Omental fat pad (tissue), 4 donors: ENCODE measurements around the gene NLRP6. TPM values are rescaled to one million over a fixed set of nuclear protein-coding genes. Genes with fewer than 3 reads are reported as not detected.
"Not testable (repeated sequence)": the region's sequence is repeated elsewhere in the genome, so short reads cannot be mapped to it uniquely, and the experiment has no call there.

Experiments
- ATAC-seq: fragments of 150-250 bp; one replicate; pipeline ENCODE4 v1.9.1; 2016; ENCODE audit warnings: mild to moderate bottlenecking, moderate library complexity; ENCODE audit not compliant: low FRiP score
- DNase-seq: peaks from one replicate; pipeline ENCODE4 v3.0.0-alpha.2; 2019; ENCODE audit warnings: low spot score
- total RNA-seq, 4 donors: library from RNA; depleted of rRNA; stranded (reverse); fragments of >200 nt; gene quantifications; one replicate each; pipeline ENCODE4 v1.1.0, GENCODE V29; 2016
- TF ChIP-seq, protein P1 (sequence below), 3 donors: fragments of 450-650 bp; IDR thresholded peaks; one replicate each; pipeline ENCODE4 v1.5.1; 2016 to 2017; ENCODE audit warnings: antibody characterized with exemption in 3 of 3, mild to moderate bottlenecking in 3 of 3, moderate library complexity in 2 of 3

The NLRP6 gene
- total RNA-seq, 4 donors from 2014 or later, result 0.84 to 11.8 (median 3.8) TPM

DNA sequence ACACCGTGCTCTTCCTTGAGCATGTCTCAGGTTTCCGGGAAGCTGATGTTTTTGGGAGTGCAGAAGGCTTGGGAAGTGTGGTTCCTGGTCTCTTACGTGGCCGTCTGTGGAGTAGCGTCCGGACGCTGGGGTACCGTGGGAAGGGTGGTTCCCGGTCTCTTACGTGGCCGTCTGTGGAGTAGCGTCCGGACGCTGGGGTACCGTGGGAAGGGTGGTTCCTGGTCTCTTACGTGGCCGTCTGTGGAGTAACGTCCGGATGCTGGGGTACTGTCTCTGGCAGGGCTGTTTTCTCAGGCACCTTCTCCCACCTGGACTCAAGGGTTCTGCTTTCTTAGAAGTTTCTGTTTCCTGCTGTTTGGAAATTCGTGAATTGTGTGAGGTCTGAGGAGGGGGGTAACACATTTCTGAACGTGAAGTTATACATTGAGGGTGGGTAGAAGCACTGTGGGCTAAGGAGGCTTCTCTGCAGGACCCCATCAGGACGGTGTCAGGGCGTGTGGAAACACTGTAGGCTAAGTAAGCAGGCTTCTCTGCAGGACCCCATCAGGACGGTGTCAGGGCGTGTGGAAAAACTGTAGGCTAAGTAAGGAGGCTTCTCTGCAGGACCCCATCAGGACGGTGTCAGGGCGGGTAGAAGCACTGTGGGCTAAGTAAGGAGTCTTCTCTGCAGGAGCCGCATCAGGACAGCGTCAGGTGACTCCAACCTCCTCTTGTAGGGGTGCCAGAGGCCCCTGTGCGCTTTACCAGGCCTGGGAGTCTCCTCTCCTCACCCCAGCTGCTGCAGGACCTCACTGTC is 47.8 kb downstream of the NLRP6 start:
- DNase-seq (no peak), ATAC-seq (no peak)
- TF ChIP-seq, protein P1, sequence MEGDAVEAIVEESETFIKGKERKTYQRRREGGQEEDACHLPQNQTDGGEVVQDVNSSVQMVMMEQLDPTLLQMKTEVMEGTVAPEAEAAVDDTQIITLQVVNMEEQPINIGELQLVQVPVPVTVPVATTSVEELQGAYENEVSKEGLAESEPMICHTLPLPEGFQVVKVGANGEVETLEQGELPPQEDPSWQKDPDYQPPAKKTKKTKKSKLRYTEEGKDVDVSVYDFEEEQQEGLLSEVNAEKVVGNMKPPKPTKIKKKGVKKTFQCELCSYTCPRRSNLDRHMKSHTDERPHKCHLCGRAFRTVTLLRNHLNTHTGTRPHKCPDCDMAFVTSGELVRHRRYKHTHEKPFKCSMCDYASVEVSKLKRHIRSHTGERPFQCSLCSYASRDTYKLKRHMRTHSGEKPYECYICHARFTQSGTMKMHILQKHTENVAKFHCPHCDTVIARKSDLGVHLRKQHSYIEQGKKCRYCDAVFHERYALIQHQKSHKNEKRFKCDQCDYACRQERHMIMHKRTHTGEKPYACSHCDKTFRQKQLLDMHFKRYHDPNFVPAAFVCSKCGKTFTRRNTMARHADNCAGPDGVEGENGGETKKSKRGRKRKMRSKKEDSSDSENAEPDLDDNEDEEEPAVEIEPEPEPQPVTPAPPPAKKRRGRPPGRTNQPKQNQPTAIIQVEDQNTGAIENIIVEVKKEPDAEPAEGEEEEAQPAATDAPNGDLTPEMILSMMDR (IDR thresholded peaks at IDR 0.05), result no peak

DNA sequence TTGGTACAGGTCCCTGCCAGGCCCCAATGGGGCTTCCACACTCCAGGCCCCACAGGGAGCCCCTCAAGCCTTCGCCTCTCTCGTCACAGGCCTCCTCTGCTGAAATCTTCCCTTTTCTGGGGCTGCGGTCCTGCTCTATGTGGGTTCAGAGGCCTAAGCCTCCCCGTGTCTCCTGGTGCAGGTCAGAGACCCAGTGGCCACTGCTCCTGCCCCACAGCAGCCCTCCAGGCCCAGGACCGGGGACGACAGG is 48.3 kb downstream of the NLRP6 start:
- TF ChIP-seq, protein P1 (IDR thresholded peaks at IDR 0.05), result no peak
- no peak for ATAC-seq

DNA sequence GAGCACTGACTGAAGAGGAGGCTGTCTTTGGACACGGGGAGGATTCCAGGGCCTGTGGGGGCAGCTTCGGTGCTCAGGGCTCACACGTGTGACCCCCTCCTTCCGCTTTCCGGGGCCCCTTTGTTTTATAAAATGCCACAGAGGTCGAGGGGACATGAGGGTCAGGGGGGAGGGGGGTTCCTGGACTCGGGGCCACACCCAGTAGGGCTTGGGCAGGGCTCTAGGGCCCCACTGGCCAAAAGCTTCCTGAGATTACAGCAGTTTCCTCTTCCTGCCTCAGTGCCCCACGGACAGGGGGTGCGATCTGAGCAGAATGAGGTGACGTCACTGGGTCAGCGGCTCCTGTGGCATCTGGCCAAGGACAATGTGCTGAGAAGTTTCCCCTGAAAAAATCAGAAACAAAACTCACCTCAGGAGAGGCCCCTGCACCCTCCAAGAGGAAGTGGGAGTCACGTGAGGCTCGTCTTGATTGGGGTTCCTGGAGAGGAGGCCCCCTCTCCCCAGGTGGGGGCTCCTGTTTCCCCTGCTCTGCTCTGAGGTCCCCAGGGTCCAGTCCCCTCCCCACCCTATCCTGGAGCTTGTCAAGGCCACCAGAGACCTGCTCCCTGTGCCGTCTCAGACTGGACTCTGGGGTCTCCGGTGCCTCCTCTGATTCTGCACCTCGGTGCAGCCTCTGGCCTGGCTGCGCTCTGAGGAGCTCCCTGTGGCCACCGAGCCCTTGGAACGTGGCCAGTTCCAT is 48.8 kb downstream of the NLRP6 start:
- ATAC-seq (peak; percentile 67), DNase-seq (peak; percentile 59)
- TF ChIP-seq, protein P1 (IDR thresholded peaks at IDR 0.05), result no peak

More for the DNA sequence above, 48.3 kb downstream of the NLRP6 start:
- no peak for DNase-seq

DNA sequence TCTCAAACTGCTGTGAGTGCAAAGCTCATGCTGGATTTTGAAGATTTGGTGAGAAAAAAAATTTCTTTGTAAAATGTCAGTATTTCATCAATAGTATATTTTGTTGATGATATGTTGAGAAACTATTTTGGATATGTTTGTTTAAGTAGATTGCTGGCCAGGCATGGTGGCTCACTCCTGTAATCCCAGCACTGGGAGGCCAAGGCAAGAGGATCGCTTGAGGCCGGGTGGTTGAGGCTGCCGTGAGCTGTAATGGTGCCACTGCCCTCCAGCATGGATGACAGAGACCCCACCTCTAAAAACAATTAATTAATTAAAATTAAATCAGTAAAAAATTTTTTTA is 49.3 kb downstream of the NLRP6 start:
- ATAC-seq (no peak), DNase-seq (no peak)
- TF ChIP-seq, protein P1 (IDR thresholded peaks at IDR 0.05), result no peak

DNA sequence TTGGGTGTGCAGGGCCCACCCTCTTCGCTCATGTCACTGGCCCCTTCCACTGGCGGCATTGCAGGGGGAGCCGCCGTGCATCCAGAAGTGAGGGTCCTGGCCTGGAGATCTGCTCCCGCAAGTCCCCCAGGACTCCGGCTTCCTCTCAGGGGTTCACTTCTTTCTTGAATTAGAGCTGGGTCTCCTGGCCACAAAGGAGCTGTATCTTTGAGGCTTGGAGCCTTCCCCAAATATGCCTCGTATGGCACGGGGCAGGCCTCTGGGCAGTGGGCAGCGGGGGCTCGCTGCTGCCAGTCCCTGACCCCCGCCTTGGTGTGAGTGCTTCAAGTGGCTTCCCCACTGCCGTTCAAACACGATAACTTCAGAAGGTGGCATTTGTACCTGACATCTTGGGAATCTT is 49.8 kb downstream of the NLRP6 start:
- ATAC-seq, result no peak
- TF ChIP-seq, protein P1 (IDR thresholded peaks at IDR 0.05), result no peak
- DNase-seq, result no peak

DNA sequence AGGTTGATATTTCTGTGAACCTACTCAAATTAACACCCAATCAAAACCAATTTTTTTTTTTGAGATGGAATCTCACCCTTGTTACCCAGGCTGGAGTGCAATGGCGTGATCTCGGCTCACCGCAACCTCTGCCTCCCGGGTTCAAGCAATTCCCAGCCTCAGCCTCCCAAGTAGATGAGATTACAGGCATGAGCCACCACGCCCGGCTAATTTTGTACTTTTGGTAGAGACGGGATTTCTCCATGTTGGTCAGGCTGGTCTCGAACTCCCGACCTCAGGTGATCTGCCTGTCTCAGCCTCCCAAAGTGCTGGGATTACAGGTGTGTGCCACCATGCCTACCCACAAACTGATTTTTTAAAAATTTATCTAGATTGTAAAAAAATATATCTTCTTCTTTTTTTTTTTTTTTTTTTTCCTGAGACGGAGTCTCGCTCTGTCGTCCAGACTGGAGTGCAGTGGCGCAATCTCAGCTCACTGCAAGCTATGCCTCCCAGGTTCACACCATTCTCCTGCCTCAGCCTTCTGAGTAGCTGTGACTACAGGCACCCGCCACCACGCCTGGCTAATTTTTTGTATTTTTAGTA is 50.4 kb downstream of the NLRP6 start:
- ATAC-seq, DNase-seq: not testable (repeated sequence)

DNA sequence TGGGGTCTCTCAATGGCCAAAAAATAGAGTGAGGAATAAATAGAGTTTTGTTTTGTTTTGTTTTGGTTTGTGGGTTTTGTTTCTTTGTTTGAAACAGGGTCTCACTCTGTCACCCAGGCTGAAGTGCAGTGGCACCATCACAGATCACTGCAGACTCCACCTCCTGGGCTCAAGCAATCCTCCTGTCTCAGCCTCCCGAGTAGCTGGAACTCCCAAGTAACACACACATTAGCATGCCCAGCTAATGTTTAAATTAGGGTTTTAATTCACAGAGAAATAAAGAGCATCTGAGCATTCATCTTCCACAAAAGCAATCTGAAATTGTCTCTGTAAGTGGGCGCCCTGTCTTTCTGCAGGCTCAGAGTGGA is 51.7 kb downstream of the NLRP6 start:
- DNase-seq (no peak), ATAC-seq (no peak)
- TF ChIP-seq, protein P1 (IDR thresholded peaks at IDR 0.05), result no peak
